ENCODE measurements around the gene CCL7. TPM values are rescaled to one million over a fixed set of nuclear protein-coding genes. Genes with fewer than 3 reads are reported as not detected.

CCL7 gene
- total and polyA plus RNA-seq, 8 donors, result not detected

GRCh38 chr17:34246446-34246845 lies 23.6 kb upstream of the CCL7 start:
- no peak for TF ChIP-seq CTCF (IDR thresholded peaks at IDR 0.05)
- ATAC-seq, result peak in 2 of 4 donors; percentile 37 to 40
- intact Hi-C loops (cut with DNase I), result no loop called here

GRCh38 chr17:34246881-34247280 lies 23.1 kb upstream of the CCL7 start:
- intact Hi-C loops (cut with DNase I), result no loop called here
- WGBS, 2 donors, result 45 to 66% methylated on average over 3 of the region's 3 CpGs
- no peak for TF ChIP-seq CTCF (IDR thresholded peaks at IDR 0.05)
- no peaks in the 10 kb centered on the region for H3K9me3 ChIP-seq
- H3K27me3 ChIP-seq, result no peaks in the 10 kb centered on the region
- peak overlapping the region in 1 of 4 donors; percentile 27 for H3K27ac ChIP-seq
- H3K36me3 ChIP-seq, result no peaks in the 10 kb centered on the region
- no peak overlapping the region for H3K4me3 ChIP-seq
- ATAC-seq, result no peak
- H3K4me1 ChIP-seq, result peaks cover 0 to 32% (median 5%) of the 10 kb centered on the region in 3 donors
- no peak for DNase-seq
- FAIRE-seq, result no peak

More at GRCh38 chr17:34246446-34246845, 23.6 kb upstream of the CCL7 start:
- Histone ChIP-seq H3K36me3 (no peaks in the 10 kb centered on the region), H3K27ac (no peak overlapping the region), H3K4me1 (peaks cover 0 to 29% (median 5%) of the 10 kb centered on the region in 3 donors), H3K4me3 (no peak overlapping the region), H3K9me3 (no peaks in the 10 kb centered on the region), H3K27me3 (no peaks in the 10 kb centered on the region)
- DNase-seq (no peak), FAIRE-seq (no peak)
- 59 to 66% methylated on average over 1 of the region's 1 CpG for WGBS, 2 donors

- peak in 3 of 4 donors; percentile 16 to 38 (median 17) for ATAC-seq
- Histone ChIP-seq H3K4me3 (no peak overlapping the region), H3K9me3 (no peaks in the 10 kb centered on the region), H3K27ac (peak overlapping the region in 2 of 4 donors; percentile 27 to 74), H3K4me1 (peaks cover 0 to 44% (median 9%) of the 10 kb centered on the region in 3 donors), H3K36me3 (no peaks in the 10 kb centered on the region), H3K27me3 (no peaks in the 10 kb centered on the region)
- no peak for FAIRE-seq
- intact Hi-C loops (cut with DNase I), result no loop called here
- TF ChIP-seq CTCF (IDR thresholded peaks at IDR 0.05), result no peak
- WGBS, 2 donors, result 48 to 62% methylated on average over 6 of the region's 6 CpGs
- DNase-seq, result no peak
Observed at GRCh38 chr17:34248511-34249024, 21.5 kb upstream of the CCL7 start.

- H3K27ac ChIP-seq, result peak overlapping the region in 2 of 4 donors; percentile 27 to 74
- no peak for TF ChIP-seq CTCF (IDR thresholded peaks at IDR 0.05)
- no peaks in the 10 kb centered on the region for H3K9me3 ChIP-seq
- intact Hi-C loops (cut with DNase I), result no loop called here
- no peak overlapping the region for H3K4me3 ChIP-seq
- peaks cover 0 to 47% (median 12%) of the 10 kb centered on the region in 3 donors for H3K4me1 ChIP-seq
- WGBS, 2 donors, result 14 to 16% methylated on average over 1 of the region's 1 CpG
- no peak for DNase-seq
- H3K36me3 ChIP-seq, result no peaks in the 10 kb centered on the region
- no peak for ATAC-seq
- no peaks in the 10 kb centered on the region for H3K27me3 ChIP-seq
- no peak for FAIRE-seq
Observed at GRCh38 chr17:34249061-34249460, 21.0 kb upstream of the CCL7 start.

- Histone ChIP-seq H3K27me3 (no peaks in the 10 kb centered on the region), H3K4me1 (peaks cover 0 to 51% (median 12%) of the 10 kb centered on the region in 3 donors), H3K4me3 (no peak overlapping the region), H3K36me3 (no peaks in the 10 kb centered on the region), H3K27ac (peak overlapping the region in 2 of 4 donors; percentile 27 to 74), H3K9me3 (no peaks in the 10 kb centered on the region)
- DNase-seq, result peak in 1 of 6 donors; percentile 34
- no peak for TF ChIP-seq CTCF (IDR thresholded peaks at IDR 0.05)
- FAIRE-seq, result no peak
- intact Hi-C loops (cut with DNase I), result no loop called here
- WGBS, 2 donors, result 61 to 62% methylated on average over 1 of the region's 1 CpG
- peak in 2 of 4 donors; percentile 13 to 22 for ATAC-seq
Observed at GRCh38 chr17:34249478-34249877, 20.5 kb upstream of the CCL7 start.

Measured in pancreas (tissue), 10 donors.